Memory B cell (primary cell): ENCODE measurements around the gene DAPK1.
"Not testable (repeated sequence)": the region's sequence is repeated elsewhere in the genome, so short reads cannot be mapped to it uniquely, and the experiment has no call there.

ENCODE experiments used
- ATAC-seq: fragments of 150-1000 bp; cut with Tn5 transposase; 2 replicates; pipeline ENCODE4 v1.10.0; 2021; ENCODE audit warnings: low read depth, mild to moderate bottlenecking, moderate library complexity
- DNase-seq, 2 donors: peaks; one replicate each; pipeline ENCODE4 v3.0.0; 2022; ENCODE audit warnings: low spot score in 2 of 2
- H3K27ac Mint-ChIP-seq: one replicate; pipeline ENCODE4 v1.8.0; 2022; ENCODE audit warnings: mild to moderate bottlenecking, moderate library complexity, mixed read lengths
- H3K27me3 Mint-ChIP-seq: one replicate; pipeline ENCODE4 v1.8.0; 2022; ENCODE audit warnings: mixed read lengths
- H3K36me3 Mint-ChIP-seq: one replicate; pipeline ENCODE4 v1.8.0; 2022; ENCODE audit warnings: mild to moderate bottlenecking, mixed read lengths
- H3K4me1 Mint-ChIP-seq: one replicate; pipeline ENCODE4 v1.8.0; 2022; ENCODE audit warnings: mixed read lengths
- H3K4me3 Mint-ChIP-seq: one replicate; pipeline ENCODE4 v1.8.0; 2022; ENCODE audit warnings: mild to moderate bottlenecking, moderate library complexity, mixed read lengths
- H3K9me3 Mint-ChIP-seq: one replicate; pipeline ENCODE4 v1.8.0; 2022; ENCODE audit warnings: mixed read lengths

Gene DAPK1

DNA sequence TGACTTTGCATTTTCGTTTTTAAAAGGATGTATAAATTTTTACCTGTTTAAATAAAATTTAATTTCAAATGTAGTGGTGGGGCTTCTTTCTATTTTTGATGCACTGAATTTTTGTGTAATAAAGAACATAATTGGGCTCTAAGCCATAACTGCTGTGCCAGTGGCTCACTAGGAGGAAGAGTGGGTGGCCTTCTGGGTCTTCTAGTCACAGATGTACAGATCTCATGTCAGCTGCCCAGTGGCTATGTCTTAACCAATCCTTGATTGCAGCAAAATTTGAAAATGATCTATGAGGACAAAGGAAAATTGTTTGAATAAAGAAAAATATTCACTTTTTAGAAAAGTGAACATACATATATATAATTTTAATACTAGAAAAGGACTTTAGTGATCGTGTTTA, 233.7 kb downstream of the DAPK1 start:
- Mint-ChIP-seq H3K36me3 (no peaks in the 10 kb centered on the region), H3K27me3 (peaks cover 4% of the 10 kb centered on the region), H3K4me3 (no peak overlapping the region), H3K4me1 (no peaks in the 10 kb centered on the region), H3K27ac (no peak overlapping the region), H3K9me3 (peaks cover 3% of the 10 kb centered on the region)
- ATAC-seq (no peak), DNase-seq (no peak)

DNA sequence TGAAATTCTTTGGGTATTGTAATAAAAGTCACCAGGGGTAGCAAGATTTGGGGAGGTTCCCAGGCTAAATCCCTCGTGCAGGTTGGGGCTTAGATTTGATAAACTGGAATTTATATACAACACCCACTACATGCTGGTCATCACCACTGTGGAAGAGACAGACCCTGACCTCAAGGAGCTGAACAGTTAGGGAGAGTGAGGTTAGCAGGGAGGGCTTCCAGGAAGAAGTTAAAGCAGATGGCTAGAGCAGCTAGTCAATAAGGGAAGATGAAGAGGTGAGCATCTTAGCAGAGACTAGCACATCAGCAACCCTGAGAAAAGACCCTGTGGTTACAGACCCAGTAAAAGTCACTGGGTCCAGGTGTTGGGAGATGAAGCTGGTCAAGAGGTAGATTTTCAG, 234.7 kb downstream of the DAPK1 start:
- DNase-seq (no peak), ATAC-seq (no peak)
- Mint-ChIP-seq H3K4me1 (no peaks in the 10 kb centered on the region), H3K4me3 (no peak overlapping the region), H3K36me3 (no peaks in the 10 kb centered on the region), H3K27ac (no peak overlapping the region), H3K9me3 (peaks cover 3% of the 10 kb centered on the region), H3K27me3 (peaks cover 4% of the 10 kb centered on the region)

DNA sequence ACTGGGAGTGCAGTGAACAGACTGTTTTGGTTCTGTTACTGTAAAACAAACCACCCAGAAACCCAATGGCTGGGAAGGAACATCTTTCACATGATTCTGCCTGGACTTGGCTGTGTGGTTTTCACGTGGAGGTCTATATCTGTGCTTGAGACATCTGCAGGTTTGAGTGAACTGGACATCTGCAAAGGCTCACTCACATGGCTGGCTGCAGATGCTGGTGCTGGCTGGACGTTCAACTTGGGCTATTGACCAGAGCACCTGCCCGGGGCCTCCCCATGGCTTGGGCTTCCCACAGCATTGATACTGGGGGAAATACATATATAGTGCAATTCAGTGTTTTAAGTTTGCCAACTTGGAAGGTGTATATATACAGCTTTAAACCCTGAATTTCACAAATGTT, 235.1 kb downstream of the DAPK1 start:
- DNase-seq, result no peak
- H3K27me3 Mint-ChIP-seq, result peaks cover 4% of the 10 kb centered on the region
- H3K4me1 Mint-ChIP-seq, result no peaks in the 10 kb centered on the region
- H3K36me3 Mint-ChIP-seq, result no peaks in the 10 kb centered on the region
- ATAC-seq, result no peak
- H3K27ac Mint-ChIP-seq, result no peak overlapping the region
- H3K9me3 Mint-ChIP-seq, result peaks cover 3% of the 10 kb centered on the region
- H3K4me3 Mint-ChIP-seq, result no peak overlapping the region

DNA sequence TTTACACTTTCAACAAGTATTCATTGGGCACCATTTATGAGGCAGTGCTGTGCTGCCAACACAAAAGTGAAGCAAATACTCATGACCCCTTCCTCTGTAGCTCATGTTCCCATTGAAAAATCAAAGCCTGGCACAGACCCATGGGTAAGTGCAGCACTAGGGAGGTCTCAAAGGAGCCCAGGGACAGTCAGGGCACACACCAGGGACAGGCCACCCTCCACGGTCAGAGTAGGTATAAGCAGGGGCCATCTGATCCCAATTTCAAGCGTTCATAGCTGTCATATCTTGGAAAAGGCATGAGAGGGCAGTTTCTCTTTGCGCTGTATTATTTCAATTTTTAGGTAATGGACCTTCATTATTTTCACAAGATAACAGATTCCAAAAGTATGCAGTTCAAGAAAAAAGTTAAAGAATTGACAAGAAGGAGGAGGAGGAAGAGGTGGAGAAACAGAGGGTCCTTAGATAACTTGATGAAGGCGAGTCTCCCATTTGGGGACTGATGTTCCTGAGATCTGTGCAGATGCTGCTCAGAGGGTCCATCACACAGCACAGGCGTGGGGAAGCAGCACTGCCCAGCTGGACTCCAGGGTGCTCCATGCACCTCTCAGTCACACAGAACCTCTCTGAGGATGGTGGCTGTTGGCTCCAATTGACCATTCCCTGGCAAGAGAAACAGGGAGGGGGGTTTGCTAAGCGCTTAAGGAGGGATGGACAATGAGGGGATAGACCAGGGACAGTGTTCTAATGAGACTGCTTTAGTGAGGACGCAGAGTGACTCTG, 235.8 kb downstream of the DAPK1 start:
- Mint-ChIP-seq H3K27me3 (peaks cover 4% of the 10 kb centered on the region), H3K4me3 (no peak overlapping the region), H3K4me1 (no peaks in the 10 kb centered on the region), H3K9me3 (peaks cover 6% of the 10 kb centered on the region), H3K27ac (no peak overlapping the region), H3K36me3 (no peaks in the 10 kb centered on the region)
- DNase-seq, result no peak
- ATAC-seq, result no peak

DNA sequence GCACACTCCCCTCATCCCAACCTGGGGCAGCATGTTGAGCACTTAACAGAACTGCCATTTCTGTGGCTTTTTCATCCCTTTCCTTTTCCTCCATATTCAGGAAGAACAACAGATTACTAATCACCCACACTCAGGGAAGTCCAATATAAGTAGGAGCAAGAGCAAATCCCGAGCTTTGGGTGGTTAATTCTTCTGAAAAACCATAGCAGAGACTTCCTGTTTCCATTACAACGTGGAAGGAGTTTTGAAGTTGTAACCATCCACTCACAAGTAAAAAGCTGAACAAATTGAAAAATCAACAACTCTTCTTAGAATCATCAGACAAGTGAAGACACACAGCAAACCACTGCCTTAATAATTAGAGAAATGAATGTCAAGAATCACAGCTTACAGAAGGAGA, 236.4 kb downstream of the DAPK1 start:
- H3K9me3 Mint-ChIP-seq, result peaks cover 6% of the 10 kb centered on the region
- no peak overlapping the region for H3K27ac Mint-ChIP-seq
- H3K4me3 Mint-ChIP-seq, result no peak overlapping the region
- no peaks in the 10 kb centered on the region for H3K4me1 Mint-ChIP-seq
- DNase-seq (no peak), ATAC-seq (no peak)
- H3K27me3 Mint-ChIP-seq, result peaks cover 4% of the 10 kb centered on the region
- H3K36me3 Mint-ChIP-seq, result no peaks in the 10 kb centered on the region

DNA sequence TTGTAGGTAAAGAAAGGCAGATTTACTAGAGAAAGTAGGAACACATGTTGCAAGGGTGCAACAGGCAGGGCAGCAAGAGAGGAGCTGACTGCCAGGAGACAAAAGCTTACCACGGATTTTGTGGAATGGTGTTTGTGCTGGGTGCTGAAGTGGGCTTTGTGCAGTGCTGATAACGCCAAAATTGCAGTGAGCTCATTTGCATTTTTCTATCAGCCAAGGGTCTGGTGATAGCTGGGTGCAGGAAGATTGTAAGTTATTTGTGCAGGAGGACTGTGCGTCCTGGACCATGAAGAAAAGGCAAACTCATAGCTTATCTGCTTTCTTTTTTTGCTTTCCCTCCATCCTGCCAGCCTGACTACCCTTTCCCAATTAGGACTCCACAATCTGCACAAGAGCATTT, 241.9 kb downstream of the DAPK1 start:
- H3K9me3 Mint-ChIP-seq, result peaks cover 9% of the 10 kb centered on the region
- DNase-seq (no peak), ATAC-seq (no peak)
- H3K27me3 Mint-ChIP-seq, result no peaks in the 10 kb centered on the region
- no peaks in the 10 kb centered on the region for H3K36me3 Mint-ChIP-seq
- H3K4me1 Mint-ChIP-seq, result no peaks in the 10 kb centered on the region
- no peak overlapping the region for H3K27ac Mint-ChIP-seq
- no peak overlapping the region for H3K4me3 Mint-ChIP-seq

DNA sequence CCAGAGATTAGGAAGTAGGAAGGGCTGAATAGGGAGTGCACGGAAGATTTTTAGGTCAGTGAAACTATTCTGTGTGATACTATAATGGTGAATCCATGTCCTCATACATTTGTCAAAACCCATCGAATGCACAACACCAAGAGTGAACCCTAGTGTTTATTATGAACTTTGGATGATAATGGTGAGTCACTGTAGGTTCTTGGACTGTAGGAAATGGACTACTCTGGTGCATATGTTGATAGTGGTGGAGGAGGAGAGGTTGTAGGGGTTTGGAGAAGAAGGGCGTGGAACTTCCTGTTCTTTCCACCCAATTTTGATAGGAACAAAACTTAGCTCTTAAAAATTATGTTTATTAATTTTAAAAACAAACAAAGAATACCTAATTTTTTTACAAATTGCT, 242.5 kb downstream of the DAPK1 start:
- H3K4me3 Mint-ChIP-seq, result no peak overlapping the region
- no peaks in the 10 kb centered on the region for H3K27me3 Mint-ChIP-seq
- no peak overlapping the region for H3K27ac Mint-ChIP-seq
- H3K4me1 Mint-ChIP-seq, result no peaks in the 10 kb centered on the region
- peaks cover 9% of the 10 kb centered on the region for H3K9me3 Mint-ChIP-seq
- no peak for DNase-seq
- no peaks in the 10 kb centered on the region for H3K36me3 Mint-ChIP-seq
- no peak for ATAC-seq

DNA sequence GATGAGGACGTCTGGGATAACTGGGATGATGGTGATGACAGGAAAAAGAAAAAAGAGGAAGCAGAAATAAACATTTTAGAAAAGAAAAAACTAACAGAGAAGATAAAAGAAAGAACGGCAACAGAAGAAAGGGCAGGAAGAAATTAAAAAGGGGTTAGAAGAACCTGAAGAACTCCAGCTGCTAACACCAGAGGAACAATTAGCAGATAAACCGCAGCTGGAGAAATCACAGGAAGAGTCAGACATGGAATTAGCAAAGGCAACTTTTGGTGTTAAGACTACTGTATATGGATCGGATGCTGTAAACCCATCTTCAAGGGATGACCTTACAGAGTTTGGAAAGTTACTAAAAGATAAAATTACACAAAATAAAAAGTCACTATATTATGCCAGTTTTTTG, 243.7 kb downstream of the DAPK1 start:
- Mint-ChIP-seq H3K27me3 (no peaks in the 10 kb centered on the region), H3K36me3 (no peaks in the 10 kb centered on the region), H3K27ac (no peak overlapping the region), H3K4me1 (no peaks in the 10 kb centered on the region), H3K9me3 (peaks cover 5% of the 10 kb centered on the region), H3K4me3 (no peak overlapping the region)
- DNase-seq (no peak), ATAC-seq (no peak)

DNA sequence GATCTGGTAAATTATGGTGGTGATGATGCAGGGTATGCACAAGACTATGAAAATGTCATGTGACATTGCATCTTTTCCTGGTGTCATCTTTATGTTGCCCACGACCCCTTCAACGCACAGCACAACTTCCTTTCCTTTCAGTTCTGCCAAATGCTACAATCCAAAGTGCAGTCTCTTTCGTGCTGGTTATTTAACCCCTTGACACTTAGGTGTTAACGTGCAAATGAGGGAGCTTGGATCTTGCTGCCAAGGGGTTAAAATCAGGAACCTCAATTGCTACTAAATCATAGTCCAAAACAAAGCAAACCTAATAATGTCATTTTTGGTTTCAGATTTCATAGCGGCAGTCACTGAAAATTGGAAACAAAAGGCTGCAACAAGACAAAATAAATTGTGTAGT, 244.2 kb downstream of the DAPK1 start:
- Mint-ChIP-seq H3K27ac (no peak overlapping the region), H3K27me3 (no peaks in the 10 kb centered on the region), H3K4me3 (no peak overlapping the region)

DNA sequence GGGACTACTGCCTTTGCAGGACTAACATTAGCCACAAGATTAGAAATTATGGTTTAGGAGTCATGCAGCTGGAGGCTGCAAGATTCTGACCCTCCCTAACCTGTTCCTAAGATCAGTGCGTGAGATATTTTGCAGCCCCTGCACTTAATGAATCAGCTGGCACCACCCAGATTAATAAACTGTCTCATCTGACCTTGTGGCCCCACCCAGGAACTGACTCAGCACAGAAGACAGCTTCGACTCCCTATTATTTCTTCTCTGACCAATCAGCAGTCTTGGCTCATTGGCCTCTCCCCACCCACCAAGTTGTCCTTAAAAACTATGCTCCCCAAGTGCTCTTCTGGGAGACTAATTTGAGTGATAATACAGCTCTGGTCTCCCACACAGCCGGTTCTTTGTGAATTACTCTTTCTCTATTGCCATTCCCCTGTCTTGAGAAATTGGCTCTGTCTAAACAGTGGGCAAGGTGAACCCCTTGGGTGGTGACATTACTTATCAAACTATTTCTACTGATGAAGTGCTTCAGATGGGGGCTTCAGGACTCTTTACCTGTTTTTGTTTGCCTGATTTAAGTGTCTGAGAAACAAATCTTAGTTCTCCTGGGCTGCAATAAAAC, 245.3 kb downstream of the DAPK1 start:
- DNase-seq (no peak), ATAC-seq (no peak)
- Mint-ChIP-seq H3K4me1 (no peaks in the 10 kb centered on the region), H3K27ac (no peak overlapping the region), H3K9me3 (peaks cover 8% of the 10 kb centered on the region), H3K36me3 (no peaks in the 10 kb centered on the region), H3K4me3 (no peak overlapping the region), H3K27me3 (no peaks in the 10 kb centered on the region)

More for the DNA sequence above, 244.2 kb downstream of the DAPK1 start:
- H3K4me1 Mint-ChIP-seq, result no peaks in the 10 kb centered on the region
- H3K9me3 Mint-ChIP-seq, result peaks cover 5% of the 10 kb centered on the region
- DNase-seq (no peak), ATAC-seq (no peak)
- H3K36me3 Mint-ChIP-seq, result no peaks in the 10 kb centered on the region

DNA sequence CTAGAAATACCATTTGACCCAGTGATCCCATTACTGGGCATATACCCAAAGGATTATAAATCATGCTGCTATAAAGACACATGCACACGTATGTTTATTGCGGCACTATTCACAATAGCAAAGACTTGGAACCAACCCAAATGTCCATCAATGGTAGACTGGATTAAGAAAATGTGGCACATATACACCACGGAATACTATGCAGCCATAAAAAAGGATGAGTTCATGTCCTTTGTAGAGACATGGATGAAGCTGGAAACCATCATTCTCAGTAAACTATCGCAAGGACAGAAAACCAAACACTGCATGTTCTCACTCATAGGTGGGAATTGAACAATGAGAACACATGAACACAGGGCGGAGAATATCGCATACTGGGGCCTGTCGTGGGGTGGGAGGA, 246.6 kb downstream of the DAPK1 start:
- not testable (repeated sequence) for H3K36me3 Mint-ChIP-seq, H3K27ac Mint-ChIP-seq, H3K9me3 Mint-ChIP-seq, ATAC-seq, H3K27me3 Mint-ChIP-seq, DNase-seq, H3K4me3 Mint-ChIP-seq, H3K4me1 Mint-ChIP-seq

DNA sequence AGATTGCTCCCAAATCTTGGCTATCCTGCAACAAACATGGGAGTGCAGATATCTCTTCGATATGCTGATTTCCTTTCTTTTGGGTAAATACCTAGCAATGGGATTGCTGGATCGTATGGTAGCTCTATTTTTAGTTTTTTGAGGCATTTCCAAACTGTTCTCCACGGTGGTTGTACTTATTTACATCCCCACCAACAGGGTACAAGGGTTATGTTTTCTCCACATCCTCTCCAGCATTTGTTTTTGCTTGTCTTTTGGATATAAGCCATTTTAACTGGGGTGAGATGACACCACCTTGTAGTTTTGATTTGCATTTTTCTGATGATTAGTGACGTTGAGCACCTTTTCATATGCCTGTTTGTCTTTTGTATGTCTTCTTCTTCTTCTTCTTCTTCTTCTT, 248.5 kb downstream of the DAPK1 start:
- Mint-ChIP-seq H3K9me3 (peaks cover 3% of the 10 kb centered on the region), H3K36me3 (no peaks in the 10 kb centered on the region)

DNA sequence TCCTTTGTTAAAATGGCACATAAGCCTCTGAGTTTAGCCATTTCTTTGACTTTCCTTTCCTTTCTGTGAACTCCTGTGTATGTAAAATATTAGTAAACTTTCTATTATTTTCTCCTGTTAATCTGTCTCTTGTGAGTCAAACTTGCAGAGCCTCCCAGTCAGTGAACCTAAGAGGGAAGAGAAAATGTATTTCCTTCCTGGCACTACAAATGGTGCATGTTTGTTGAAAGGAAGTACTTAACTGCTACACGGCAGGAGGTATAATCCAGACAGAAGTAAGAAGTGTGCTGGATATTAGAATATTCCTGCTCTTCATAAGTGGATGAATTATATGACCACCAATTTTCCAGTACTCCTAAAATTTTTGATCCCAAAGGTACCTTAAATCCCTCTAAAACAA, 251.2 kb downstream of the DAPK1 start:
- DNase-seq, result no peak
- no peaks in the 10 kb centered on the region for H3K4me1 Mint-ChIP-seq
- no peak overlapping the region for H3K4me3 Mint-ChIP-seq
- H3K27me3 Mint-ChIP-seq, result peaks cover 1% of the 10 kb centered on the region
- H3K27ac Mint-ChIP-seq, result no peak overlapping the region
- H3K36me3 Mint-ChIP-seq, result no peaks in the 10 kb centered on the region
- H3K9me3 Mint-ChIP-seq, result peaks cover 5% of the 10 kb centered on the region
- ATAC-seq, result no peak

More for the DNA sequence above, 248.5 kb downstream of the DAPK1 start:
- Mint-ChIP-seq H3K27ac (no peak overlapping the region), H3K27me3 (peaks cover 1% of the 10 kb centered on the region), H3K4me1 (no peaks in the 10 kb centered on the region), H3K4me3 (no peak overlapping the region)
- no peak for DNase-seq
- no peak for ATAC-seq

DNA sequence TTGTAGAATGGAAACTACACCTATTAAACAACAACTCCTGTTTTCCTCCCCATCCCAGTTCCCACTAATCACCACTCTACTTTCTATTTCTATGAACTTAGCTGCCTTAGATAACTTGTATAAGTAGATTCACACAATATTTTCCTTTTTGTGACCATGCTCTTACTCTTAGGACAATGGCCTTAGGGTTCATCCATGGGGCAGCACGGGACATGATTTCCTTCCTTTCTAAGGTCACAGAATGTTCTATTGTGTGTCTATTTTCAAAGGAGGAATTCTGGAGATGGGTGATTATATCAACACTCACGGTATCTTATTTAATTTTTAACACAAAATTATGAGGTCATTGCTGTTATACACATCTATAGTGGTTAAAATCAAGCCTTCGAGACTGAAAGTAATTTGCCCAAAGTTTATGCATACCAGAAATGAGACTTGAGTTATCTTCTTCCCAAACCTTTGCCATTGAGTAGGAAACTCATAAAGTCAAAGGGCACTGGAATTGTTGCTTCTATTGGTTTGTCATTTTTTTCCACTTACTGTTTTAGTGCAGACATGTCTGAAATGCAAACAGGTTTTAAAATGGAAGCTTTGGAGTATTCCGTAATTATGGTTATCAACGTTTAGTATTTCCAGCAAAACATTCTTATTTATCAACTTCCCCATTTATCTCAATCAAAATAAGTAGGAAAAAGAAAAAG, 251.8 kb downstream of the DAPK1 start:
- Mint-ChIP-seq H3K27ac (no peak overlapping the region), H3K27me3 (peaks cover 1% of the 10 kb centered on the region), H3K4me3 (no peak overlapping the region), H3K9me3 (peaks cover 5% of the 10 kb centered on the region), H3K36me3 (no peaks in the 10 kb centered on the region), H3K4me1 (no peaks in the 10 kb centered on the region)
- no peak for DNase-seq
- no peak for ATAC-seq
